DMS53 (cell line): ENCODE results near the gene ATG4C.

Source experiments
- DNase-seq: peaks from one replicate; lab custom pipeline; 2025; lab: John Stamatoyannopoulos, UW

The ATG4C gene

DNA sequence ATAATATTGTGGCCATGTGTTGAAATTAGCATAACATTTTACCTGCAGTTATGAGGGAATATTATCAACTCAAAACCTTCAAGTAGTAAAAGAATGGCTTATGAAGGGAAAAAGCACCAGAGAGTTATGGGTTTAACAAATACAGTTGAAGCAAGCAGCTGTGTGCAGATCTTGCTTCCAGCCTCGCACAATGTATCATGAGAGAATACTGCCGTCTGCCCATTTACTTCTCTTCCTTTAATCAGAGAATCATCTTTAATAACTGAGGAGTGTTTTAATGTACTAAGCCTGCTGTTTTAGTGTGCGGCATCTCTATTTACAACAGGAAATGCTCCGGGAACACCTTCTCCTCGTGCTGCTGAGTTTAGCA lies 120.9 kb downstream of the ATG4C start:
- DNase-seq = no peak

DNA sequence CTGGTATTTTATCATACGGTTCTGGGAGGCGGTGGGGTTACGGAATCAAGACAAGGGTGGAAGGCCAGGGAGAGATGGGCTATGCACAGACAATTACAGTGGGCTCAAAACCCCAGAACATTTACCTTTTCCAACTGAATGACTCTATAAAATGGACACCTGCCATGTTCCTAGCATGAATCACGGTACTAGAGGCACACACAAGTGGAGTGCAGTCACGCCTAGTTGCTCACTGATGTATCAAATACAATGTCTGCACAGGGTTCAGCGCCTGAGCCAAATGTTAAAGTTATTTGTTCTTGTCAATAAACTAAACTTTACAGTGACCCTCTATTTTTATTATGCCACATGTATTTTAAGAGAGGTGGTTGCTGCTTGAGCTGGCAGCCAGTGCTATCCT lies 121.4 kb downstream of the ATG4C start:
- DNase-seq = peak; percentile 96

- DNase-seq = no peak
Measured at GRCh38 chr1:62905872-62906271, 121.9 kb downstream of the ATG4C start.

- peak; percentile 67 for DNase-seq
Measured at GRCh38 chr1:62906428-62906886, 122.5 kb downstream of the ATG4C start.

DNA sequence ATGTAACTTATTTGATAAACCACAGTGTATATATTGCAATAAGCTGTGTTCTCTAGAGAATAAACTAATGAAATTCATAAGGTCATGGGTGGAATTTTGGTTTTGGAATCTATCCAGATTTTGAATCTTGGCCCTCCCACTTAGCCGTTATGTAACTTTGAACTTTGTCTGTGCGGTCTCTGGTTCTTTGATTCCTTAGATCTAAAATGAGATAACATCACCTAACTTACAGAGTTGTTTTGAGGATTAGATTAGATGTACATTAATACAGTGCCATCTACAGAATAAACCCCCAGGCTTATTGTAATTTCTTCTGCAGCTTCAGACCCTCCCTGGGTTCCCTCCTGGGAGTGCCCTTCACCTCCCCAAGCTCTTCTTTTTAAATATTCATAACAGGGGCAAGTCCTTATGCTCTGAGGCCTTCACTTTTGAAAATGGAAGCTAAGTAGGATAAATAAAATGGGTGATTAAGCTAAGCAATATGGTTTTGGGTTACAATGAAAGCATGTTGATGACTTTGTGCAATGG lies 124.3 kb downstream of the ATG4C start:
- no peak for DNase-seq

GRCh38 chr1:62912028-62912638 lies 128.2 kb downstream of the ATG4C start:
- DNase-seq = peak; percentile 69
